Measurements from ENCODE around the gene IFNK.

The IFNK gene

DNA sequence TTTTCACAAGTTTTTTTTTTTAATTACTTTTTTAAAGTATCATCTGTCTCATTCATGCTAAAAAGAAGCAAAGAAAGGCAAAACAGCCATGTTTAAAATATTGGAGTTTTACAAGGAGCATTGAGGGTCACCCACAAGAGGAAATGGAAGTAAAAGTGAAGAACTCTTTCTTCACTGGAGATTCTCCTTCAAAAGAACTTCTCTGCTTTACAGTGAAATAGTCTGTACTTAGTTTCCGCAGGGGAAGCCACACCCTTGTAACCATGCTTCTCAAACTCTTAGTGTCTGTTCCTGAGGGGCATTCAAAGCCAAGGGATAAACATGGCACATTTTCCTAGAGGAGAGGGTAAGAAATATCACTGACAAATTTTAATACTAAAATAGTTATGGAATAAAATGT, 40.6 kb downstream of the IFNK start (continued):
- TF ChIP-seq, protein P1, sequence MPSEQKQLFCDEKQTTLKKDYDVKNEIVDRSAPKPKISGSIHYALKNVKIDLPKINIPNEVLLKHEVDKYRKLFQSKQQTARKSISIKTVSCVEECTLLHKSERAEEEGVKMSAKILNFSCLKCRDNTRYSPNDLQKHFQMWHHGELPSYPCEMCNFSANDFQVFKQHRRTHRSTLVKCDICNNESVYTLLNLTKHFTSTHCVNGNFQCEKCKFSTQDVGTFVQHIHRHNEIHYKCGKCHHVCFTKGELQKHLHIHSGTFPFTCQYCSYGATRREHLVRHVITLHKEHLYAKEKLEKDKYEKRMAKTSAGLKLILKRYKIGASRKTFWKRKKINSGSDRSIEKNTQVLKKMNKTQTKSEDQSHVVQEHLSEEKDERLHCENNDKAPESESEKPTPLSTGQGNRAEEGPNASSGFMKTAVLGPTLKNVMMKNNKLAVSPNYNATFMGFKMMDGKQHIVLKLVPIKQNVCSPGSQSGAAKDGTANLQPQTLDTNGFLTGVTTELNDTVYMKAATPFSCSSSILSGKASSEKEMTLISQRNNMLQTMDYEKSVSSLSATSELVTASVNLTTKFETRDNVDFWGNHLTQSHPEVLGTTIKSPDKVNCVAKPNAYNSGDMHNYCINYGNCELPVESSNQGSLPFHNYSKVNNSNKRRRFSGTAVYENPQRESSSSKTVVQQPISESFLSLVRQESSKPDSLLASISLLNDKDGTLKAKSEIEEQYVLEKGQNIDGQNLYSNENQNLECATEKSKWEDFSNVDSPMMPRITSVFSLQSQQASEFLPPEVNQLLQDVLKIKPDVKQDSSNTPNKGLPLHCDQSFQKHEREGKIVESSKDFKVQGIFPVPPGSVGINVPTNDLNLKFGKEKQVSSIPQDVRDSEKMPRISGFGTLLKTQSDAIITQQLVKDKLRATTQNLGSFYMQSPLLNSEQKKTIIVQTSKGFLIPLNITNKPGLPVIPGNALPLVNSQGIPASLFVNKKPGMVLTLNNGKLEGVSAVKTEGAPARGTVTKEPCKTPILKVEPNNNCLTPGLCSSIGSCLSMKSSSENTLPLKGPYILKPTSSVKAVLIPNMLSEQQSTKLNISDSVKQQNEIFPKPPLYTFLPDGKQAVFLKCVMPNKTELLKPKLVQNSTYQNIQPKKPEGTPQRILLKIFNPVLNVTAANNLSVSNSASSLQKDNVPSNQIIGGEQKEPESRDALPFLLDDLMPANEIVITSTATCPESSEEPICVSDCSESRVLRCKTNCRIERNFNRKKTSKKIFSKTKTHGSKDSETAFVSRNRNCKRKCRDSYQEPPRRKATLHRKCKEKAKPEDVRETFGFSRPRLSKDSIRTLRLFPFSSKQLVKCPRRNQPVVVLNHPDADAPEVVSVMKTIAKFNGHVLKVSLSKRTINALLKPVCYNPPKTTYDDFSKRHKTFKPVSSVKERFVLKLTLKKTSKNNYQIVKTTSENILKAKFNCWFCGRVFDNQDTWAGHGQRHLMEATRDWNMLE (tag by site-specific recombination; conservative IDR thresholded peaks at IDR 0.05; ENCODE audit: low read depth): no peak
- no peak for TF ChIP-seq ZNF155 (tag by site-specific recombination; IDR thresholded peaks at IDR 0.05)

DNA sequence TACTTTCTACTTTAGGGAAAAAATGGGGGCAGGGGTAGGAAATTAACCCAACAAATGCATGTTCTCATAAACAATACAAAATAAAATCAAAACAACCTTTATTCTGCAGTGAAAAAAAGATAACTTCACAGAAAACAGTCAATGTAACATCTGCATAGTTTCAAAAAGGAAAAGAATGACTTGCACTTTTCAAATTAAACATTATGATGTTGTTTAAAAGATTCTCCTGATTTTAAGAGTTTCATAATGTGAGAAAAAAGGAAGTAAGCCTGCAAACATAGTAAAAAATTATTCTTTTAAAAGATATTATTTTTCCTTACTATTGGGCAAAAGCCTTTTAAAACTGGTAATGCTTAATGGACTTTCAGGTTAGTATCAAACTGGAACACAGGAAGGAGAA, 41.6 kb downstream of the IFNK start:
- H3K27ac ChIP-seq (ENCODE audit: extremely low read depth, low read depth, low read length): no peak overlapping the region
- POLR2A ChIA-PET: no interaction called here

DNA sequence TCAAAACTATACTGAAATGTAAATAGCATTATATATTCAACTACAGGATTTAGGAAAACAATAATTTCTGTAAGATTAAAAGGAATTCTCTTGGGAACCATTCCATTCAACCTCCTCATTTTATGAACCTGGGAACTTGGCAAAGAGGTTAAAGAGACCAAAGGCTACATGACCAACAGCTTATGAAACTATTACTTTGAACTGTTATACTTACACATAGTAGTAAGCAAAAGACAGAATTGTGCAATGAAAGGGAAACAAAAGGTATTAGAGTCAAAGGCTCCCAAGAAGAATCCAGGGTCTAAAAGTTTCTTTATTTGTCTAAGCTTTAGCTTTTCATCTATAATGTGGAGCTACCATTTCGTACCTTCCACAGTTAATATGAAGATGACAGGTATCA, 42.0 kb downstream of the IFNK start:
- ChIA-PET CTCF (no interaction called here), POLR2A (no interaction called here)
- TF ChIP-seq ZNF302 (tag by site-specific recombination; IDR thresholded peaks at IDR 0.05; ENCODE audit: low read depth) (no peak), ZNF433 (tag by site-specific recombination; IDR thresholded peaks at IDR 0.05; ENCODE audit: low read depth) (no peak), ZSCAN30 (tag by site-specific recombination; IDR thresholded peaks at IDR 0.05) (no peak), SALL2 (tag by site-specific recombination; IDR thresholded peaks at IDR 0.05; ENCODE audit: borderline replicate concordance) (no peak), MEIS1 (CRISPR knock-in tag; IDR thresholded peaks at IDR 0.05; ENCODE audit: borderline replicate concordance) (no peak), ZNF777 (tag by site-specific recombination; IDR thresholded peaks at IDR 0.05; ENCODE audit: borderline replicate concordance) (no peak), ZNF133 (tag by site-specific recombination; IDR thresholded peaks at IDR 0.05) (no peak), ZNF558 (tag by site-specific recombination; IDR thresholded peaks at IDR 0.05) (no peak)
- TF ChIP-seq, protein P2, sequence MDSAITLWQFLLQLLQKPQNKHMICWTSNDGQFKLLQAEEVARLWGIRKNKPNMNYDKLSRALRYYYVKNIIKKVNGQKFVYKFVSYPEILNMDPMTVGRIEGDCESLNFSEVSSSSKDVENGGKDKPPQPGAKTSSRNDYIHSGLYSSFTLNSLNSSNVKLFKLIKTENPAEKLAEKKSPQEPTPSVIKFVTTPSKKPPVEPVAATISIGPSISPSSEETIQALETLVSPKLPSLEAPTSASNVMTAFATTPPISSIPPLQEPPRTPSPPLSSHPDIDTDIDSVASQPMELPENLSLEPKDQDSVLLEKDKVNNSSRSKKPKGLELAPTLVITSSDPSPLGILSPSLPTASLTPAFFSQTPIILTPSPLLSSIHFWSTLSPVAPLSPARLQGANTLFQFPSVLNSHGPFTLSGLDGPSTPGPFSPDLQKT (IDR thresholded peaks at IDR 0.05; ENCODE audit: borderline replicate concordance, low read depth, low read length): no peak
- TF ChIP-seq, protein P3, sequence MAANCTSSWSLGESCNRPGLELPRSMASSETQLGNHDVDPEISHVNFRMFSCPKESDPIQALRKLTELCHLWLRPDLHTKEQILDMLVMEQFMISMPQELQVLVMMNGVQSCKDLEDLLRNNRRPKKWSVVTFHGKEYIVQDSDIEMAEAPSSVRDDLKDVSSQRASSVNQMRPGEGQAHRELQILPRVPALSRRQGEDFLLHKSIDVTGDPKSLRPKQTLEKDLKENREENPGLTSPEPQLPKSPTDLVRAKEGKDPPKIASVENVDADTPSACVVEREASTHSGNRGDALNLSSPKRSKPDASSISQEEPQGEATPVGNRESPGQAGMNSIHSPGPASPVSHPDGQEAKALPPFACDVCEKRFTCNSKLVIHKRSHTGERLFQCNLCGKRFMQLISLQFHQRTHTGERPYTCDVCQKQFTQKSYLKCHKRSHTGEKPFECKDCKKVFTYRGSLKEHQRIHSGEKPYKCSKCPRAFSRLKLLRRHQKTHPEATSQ (tag by site-specific recombination; IDR thresholded peaks at IDR 0.05): no peak
- H3K9me3 ChIP-seq (ENCODE audit: control insufficient read depth, insufficient read depth, low read depth, low read length): no peaks in the 10 kb centered on the region
- H3K4me1 ChIP-seq (ENCODE audit: control insufficient read depth, insufficient read depth, low read length): 0 out of 2 replicates have a peak, but pooled peaks cover 3% of the 10 kb centered on the region
- peaks cover 0 to 25% of the 10 kb centered on the region in 2 experiments; a peak in 2 of 3 replicates for H3K36me3 ChIP-seq (ENCODE audit: control insufficient read depth in 2 of 2, insufficient read depth in 1 of 2, low read length in 2 of 2)
- H3K27ac ChIP-seq (ENCODE audit: extremely low read depth, low read depth, low read length): no peak overlapping the region
- no peak overlapping the region for H3K4me3 ChIP-seq (ENCODE audit: low read depth, low read length)

More for the DNA sequence above, 41.6 kb downstream of the IFNK start:
- CTCF ChIA-PET: no interaction called here
- Histone ChIP-seq H3K4me1 (ENCODE audit: control insufficient read depth, insufficient read depth, low read length) (0 out of 2 replicates have a peak, but pooled peaks cover 3% of the 10 kb centered on the region), H3K4me3 (ENCODE audit: low read depth, low read length) (no peak overlapping the region), H3K36me3 (ENCODE audit: control insufficient read depth in 2 of 2, insufficient read depth in 1 of 2, low read length in 2 of 2) (peaks cover 0 to 29% of the 10 kb centered on the region in 2 experiments; a peak in 2 of 3 replicates), H3K9me3 (ENCODE audit: control insufficient read depth, insufficient read depth, low read depth, low read length) (no peaks in the 10 kb centered on the region)
- no peak for TF ChIP-seq ZNF404 (tag by site-specific recombination; IDR thresholded peaks at IDR 0.05)
- no peak for TF ChIP-seq ZNF202 (tag by site-specific recombination; IDR thresholded peaks at IDR 0.05; ENCODE audit: borderline replicate concordance)
- no peak for TF ChIP-seq ZEB2 (tag by site-specific recombination; IDR thresholded peaks at IDR 0.05)
- no peak for TF ChIP-seq ZNF664 (tag by site-specific recombination; IDR thresholded peaks at IDR 0.05)
- TF ChIP-seq ZSCAN23 (tag by site-specific recombination; IDR thresholded peaks at IDR 0.05): no peak
- TF ChIP-seq YY1 (tag by site-specific recombination; IDR thresholded peaks at IDR 0.05): no peak
- no peak for TF ChIP-seq ZNF248 (tag by site-specific recombination; IDR thresholded peaks at IDR 0.05)
- TF ChIP-seq ZNF132 (tag by site-specific recombination; IDR thresholded peaks at IDR 0.05; ENCODE audit: borderline replicate concordance): no peak
- no peak for TF ChIP-seq ZNF571 (tag by site-specific recombination; IDR thresholded peaks at IDR 0.05)
- TF ChIP-seq HOXD13 (CRISPR knock-in tag; IDR thresholded peaks at IDR 0.05; ENCODE audit: borderline replicate concordance): no peak

Data from HEK293 (cell line).